NB4 (cell line): ENCODE data around the gene BAZ1A.

Experiments
- CTCF ChIP-seq: IDR thresholded peaks from one replicate; pipeline ENCODE4 v1.5.1; 2012; ENCODE audit warnings: low read depth, low read length
- POLR2A ChIP-seq: IDR thresholded peaks from 2 replicates; pipeline ENCODE4 v1.6.1; 2011; ENCODE audit warnings: mild to moderate bottlenecking; ENCODE audit not compliant: insufficient read length; ENCODE audit errors: extremely low read depth

GRCh38 chr14:34845869-34846268, 29.3 kb downstream of the BAZ1A start:
- TF ChIP-seq CTCF (no peak), POLR2A (no peak)
